Transverse colon (tissue), 4 donors: ENCODE measurements around the gene GALNT11.

Experiments used
- CTCF ChIP-seq, 5 experiments: fragments of 200-600 bp in 3 of 5; fragments of 450-650 bp in 2 of 5; sonication (generic) in 3 of 5; IDR thresholded peaks; 1 replicate in 2 of 5; 2 replicates in 3 of 5; pipeline ENCODE4 v1.5.1; 2016 to 2017; ENCODE audit warnings: antibody characterized with exemption in 5 of 5, inconsistent platforms in 3 of 5, mild to moderate bottlenecking in 2 of 5, moderate library complexity in 1 of 5
- EP300 ChIP-seq: sonication (generic); formaldehyde crosslinking; IDR thresholded peaks from one replicate; pipeline ENCODE4 v1.6.1; 2017; ENCODE audit warnings: antibody characterized with exemption, low read depth
- POLR2A ChIP-seq: fragments of 450-650 bp; IDR thresholded peaks from one replicate; pipeline ENCODE4 v1.6.1; 2016; ENCODE audit warnings: antibody characterized with exemption, mild to moderate bottlenecking, moderate library complexity
- POLR2AphosphoS5 ChIP-seq, 3 donors: sonication (generic); formaldehyde crosslinking; IDR thresholded peaks; one replicate each; pipeline ENCODE4 v1.6.1; 2016; ENCODE audit warnings: antibody characterized with exemption in 3 of 3

- no peak for TF ChIP-seq POLR2A
- TF ChIP-seq CTCF (IDR thresholded peaks at IDR 0.05) = no peak
- no peak for TF ChIP-seq EP300
- no peak for TF ChIP-seq POLR2AphosphoS5 (IDR thresholded peaks at IDR 0.05)
These were observed 21.1 kb downstream of the GALNT11 start for GRCh38 chr7:152046531-152046930.
